Parathyroid adenoma (tissue), 2 donors: ENCODE measurements around the gene RPS27L.

ENCODE experiments used
- H2AFZ ChIP-seq: fragments of 300-600 bp; sonication (generic); one replicate; pipeline ENCODE4 v1.7.0; 2017; ENCODE audit warnings: antibody characterized with exemption, mild to moderate bottlenecking
- H3K27ac ChIP-seq: fragments of 300-600 bp; sonication (generic); one replicate; pipeline ENCODE4 v1.7.0; 2017
- H3K27me3 ChIP-seq: fragments of 300-600 bp; sonication (generic); one replicate; pipeline ENCODE4 v1.7.0; 2017; ENCODE audit warnings: low read length; ENCODE audit not compliant: control insufficient read depth, insufficient read depth
- H3K36me3 ChIP-seq: fragments of 300-600 bp; sonication (generic); one replicate; pipeline ENCODE4 v1.7.0; 2017; ENCODE audit warnings: low read length; ENCODE audit not compliant: control insufficient read depth, insufficient read depth
- H3K4me1 ChIP-seq: fragments of 300-600 bp; sonication (generic); one replicate; pipeline ENCODE4 v1.7.0; 2017; ENCODE audit warnings: control low read depth
- H3K4me2 ChIP-seq: fragments of 300-600 bp; sonication (generic); one replicate; pipeline ENCODE4 v1.7.0; 2017; ENCODE audit warnings: low read length
- H3K4me3 ChIP-seq: fragments of 300-600 bp; sonication (generic); one replicate; pipeline ENCODE4 v1.7.0; 2017; ENCODE audit warnings: low read depth, low read length
- H3K79me2 ChIP-seq: fragments of 300-600 bp; sonication (generic); one replicate; pipeline ENCODE4 v1.7.0; 2017; ENCODE audit warnings: control low read depth
- H3K9ac ChIP-seq: fragments of 300-600 bp; sonication (generic); one replicate; pipeline ENCODE4 v1.7.0; 2017; ENCODE audit warnings: mild to moderate bottlenecking
- H3K9me3 ChIP-seq: fragments of 300-600 bp; sonication (generic); one replicate; pipeline ENCODE4 v1.7.0; 2017; ENCODE audit warnings: low read length; ENCODE audit not compliant: control insufficient read depth
- TF ChIP-seq, protein P1 (sequence below): fragments of 300-600 bp; sonication (generic); IDR thresholded peaks from one replicate; pipeline ENCODE4 v1.7.0; 2017; ENCODE audit warnings: antibody characterized with exemption, mild to moderate bottlenecking
- donor health status: primary hyperparathyroidism.

RPS27L gene

DNA sequence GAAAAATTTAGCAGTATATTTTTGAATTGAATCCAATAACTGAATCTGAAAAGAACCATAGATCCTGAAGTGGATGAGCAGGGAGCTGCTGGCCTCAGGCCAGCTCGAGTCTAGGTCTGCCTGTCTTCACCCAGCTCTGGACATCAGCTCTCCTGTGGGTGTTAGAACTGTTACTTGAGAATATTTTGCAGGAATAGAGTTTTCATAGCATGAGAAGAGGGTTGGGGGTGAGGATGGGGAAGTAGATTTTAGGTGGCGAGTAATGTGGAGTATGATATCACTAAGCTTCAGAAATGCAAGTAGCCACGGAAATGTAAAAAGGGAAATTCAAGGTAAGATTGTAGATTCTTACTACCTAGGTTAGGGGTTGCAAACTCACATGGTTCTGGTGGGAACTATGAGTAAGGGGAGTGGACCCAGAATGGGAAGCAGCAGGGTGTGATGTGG lies 38.3 kb upstream of the RPS27L start:
- peaks cover 7% of the 10 kb centered on the region for H3K4me1 ChIP-seq

DNA sequence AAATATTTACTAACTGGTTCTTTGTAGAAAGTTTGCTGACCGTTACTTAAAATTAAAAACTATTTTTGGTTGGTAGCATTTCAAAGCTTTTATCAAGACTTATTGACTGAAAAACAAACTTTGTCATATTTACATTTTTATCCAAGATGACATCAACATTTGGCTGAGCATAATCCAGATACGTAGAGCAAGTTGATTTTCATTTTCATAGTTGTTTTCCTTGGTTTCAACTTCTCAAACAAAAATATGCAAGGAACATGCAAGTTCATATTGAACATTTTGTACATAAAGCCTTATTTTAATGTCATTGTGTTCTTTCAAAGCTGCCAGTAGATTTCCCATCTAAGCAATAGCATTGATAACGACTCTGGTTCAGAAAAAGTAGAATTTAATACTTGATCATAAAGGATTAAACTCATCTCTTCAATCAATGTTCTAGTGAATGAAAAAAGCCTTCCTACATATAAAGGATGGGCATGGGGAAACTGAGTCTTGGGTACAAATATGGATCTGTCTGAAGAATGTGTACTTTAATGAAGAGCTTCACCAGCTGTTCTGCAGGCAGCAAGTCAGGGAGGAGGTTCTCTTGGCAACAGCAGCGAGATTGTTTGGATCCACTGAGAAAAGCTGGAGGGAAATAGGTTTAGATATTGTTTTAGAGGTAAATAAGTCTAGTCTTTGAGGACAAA lies 37.7 kb upstream of the RPS27L start:
- Histone ChIP-seq H3K4me2 (no peak overlapping the region), H2AFZ (no peak overlapping the region), H3K9me3 (no peaks in the 10 kb centered on the region), H3K36me3 (no peaks in the 10 kb centered on the region), H3K79me2 (peaks cover 9% of the 10 kb centered on the region), H3K4me3 (no peak overlapping the region), H3K27me3 (no peaks in the 10 kb centered on the region), H3K4me1 (peaks cover 7% of the 10 kb centered on the region), H3K9ac (no peak overlapping the region), H3K27ac (no peak overlapping the region)
- TF ChIP-seq, protein P1, sequence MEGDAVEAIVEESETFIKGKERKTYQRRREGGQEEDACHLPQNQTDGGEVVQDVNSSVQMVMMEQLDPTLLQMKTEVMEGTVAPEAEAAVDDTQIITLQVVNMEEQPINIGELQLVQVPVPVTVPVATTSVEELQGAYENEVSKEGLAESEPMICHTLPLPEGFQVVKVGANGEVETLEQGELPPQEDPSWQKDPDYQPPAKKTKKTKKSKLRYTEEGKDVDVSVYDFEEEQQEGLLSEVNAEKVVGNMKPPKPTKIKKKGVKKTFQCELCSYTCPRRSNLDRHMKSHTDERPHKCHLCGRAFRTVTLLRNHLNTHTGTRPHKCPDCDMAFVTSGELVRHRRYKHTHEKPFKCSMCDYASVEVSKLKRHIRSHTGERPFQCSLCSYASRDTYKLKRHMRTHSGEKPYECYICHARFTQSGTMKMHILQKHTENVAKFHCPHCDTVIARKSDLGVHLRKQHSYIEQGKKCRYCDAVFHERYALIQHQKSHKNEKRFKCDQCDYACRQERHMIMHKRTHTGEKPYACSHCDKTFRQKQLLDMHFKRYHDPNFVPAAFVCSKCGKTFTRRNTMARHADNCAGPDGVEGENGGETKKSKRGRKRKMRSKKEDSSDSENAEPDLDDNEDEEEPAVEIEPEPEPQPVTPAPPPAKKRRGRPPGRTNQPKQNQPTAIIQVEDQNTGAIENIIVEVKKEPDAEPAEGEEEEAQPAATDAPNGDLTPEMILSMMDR: no peak

More for the DNA sequence above, 38.3 kb upstream of the RPS27L start:
- Histone ChIP-seq H3K36me3 (no peaks in the 10 kb centered on the region), H2AFZ (no peak overlapping the region), H3K9me3 (no peaks in the 10 kb centered on the region), H3K79me2 (peaks cover 9% of the 10 kb centered on the region), H3K4me3 (no peak overlapping the region), H3K9ac (no peak overlapping the region), H3K4me2 (no peak overlapping the region), H3K27ac (no peak overlapping the region), H3K27me3 (no peaks in the 10 kb centered on the region)
- TF ChIP-seq, protein P1: no peak

GRCh38 chr15:63194302-63194701 lies 37.0 kb upstream of the RPS27L start:
- H2AFZ ChIP-seq: no peak overlapping the region
- H3K27ac ChIP-seq: no peak overlapping the region
- H3K9ac ChIP-seq: no peak overlapping the region
- no peaks in the 10 kb centered on the region for H3K9me3 ChIP-seq
- no peak overlapping the region for H3K4me3 ChIP-seq
- TF ChIP-seq, protein P1: no peak
- peaks cover 7% of the 10 kb centered on the region for H3K4me1 ChIP-seq
- peak overlapping the region; percentile 22 for H3K4me2 ChIP-seq
- peaks cover 11% of the 10 kb centered on the region for H3K79me2 ChIP-seq
- no peaks in the 10 kb centered on the region for H3K27me3 ChIP-seq
- no peaks in the 10 kb centered on the region for H3K36me3 ChIP-seq

DNA sequence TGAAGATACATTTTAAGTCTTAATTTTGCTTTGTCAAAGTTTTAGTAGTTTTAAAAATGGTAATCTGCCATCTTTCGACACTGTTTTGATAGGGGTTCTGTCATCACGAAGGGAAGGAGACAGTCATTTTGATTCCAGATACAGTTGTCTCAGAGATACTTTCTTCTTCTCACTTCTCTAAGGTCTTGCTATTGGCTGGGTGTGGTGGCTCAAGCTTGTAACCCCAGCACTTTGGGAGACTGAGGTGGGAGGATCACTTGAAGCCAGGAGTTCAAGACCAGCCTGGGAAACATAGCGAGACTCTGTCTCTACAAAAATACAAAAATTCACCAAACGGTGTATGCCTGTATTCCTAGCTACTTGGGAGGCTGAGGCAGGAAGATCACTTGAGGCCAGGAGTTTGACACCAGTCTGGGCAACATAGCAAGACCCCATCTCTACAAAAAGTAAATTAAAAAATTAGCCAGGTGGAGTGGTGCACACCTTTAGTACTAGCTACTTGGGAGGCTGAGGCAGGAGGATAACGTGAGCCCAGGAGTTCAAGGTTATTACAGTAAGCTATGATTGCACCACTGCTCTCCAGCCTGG lies 35.4 kb upstream of the RPS27L start:
- no peaks in the 10 kb centered on the region for H3K4me1 ChIP-seq
- TF ChIP-seq, protein P1: no peak
- peaks cover 11% of the 10 kb centered on the region for H3K79me2 ChIP-seq
- H3K36me3 ChIP-seq: no peaks in the 10 kb centered on the region
- H3K4me3 ChIP-seq: no peak overlapping the region
- H3K27me3 ChIP-seq: no peaks in the 10 kb centered on the region
- no peak overlapping the region for H3K9ac ChIP-seq
- H3K4me2 ChIP-seq: no peak overlapping the region
- no peak overlapping the region for H3K27ac ChIP-seq
- no peaks in the 10 kb centered on the region for H3K9me3 ChIP-seq
- no peak overlapping the region for H2AFZ ChIP-seq
